ENCODE measurements around the gene CASQ1.

Gene CASQ1

DNA sequence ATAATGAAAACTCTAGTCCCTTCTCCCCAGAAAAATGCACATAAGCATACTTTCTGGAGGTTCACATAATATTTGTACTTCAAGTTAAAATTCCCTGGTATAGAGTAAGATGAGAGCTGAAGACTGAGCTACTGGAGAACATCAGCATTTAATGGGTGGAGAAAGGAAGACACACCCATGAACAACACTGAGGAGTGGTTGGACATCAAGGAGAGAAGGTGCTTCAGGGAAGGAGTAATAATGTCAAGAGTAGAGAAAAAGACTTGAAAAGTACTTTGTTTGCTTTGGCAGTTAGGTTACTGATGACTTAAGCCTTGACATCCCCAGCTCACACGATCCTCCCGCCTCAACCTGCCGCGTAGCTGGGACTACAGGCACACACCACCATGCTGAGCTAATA lies 36.7 kb downstream of the CASQ1 start:
- no peak for FAIRE-seq

- no peak for FAIRE-seq
Measured at GRCh38 chr1:160227561-160227960, 37.2 kb downstream of the CASQ1 start.

DNA sequence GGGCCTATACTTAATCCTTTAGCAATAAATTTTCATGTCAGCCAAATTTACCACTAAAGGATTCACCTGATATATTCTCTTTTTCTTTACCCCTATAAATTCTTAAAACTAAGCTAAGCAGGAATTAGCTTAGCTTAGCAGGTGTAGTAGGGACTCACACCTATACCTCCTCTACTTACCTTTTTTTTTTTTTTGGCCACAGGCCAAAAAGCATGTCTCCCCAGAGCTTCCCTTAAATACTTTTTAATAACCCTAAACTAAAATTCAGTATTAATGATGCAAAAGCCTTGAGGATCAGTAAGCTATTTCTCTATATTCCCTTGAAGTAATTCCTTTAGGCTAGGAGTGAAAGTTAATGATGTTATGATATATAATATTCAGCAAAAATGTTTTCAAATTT lies 38.1 kb downstream of the CASQ1 start:
- no peak for FAIRE-seq

- no peak for FAIRE-seq
Measured at GRCh38 chr1:160232911-160233310, 42.5 kb downstream of the CASQ1 start.

DNA sequence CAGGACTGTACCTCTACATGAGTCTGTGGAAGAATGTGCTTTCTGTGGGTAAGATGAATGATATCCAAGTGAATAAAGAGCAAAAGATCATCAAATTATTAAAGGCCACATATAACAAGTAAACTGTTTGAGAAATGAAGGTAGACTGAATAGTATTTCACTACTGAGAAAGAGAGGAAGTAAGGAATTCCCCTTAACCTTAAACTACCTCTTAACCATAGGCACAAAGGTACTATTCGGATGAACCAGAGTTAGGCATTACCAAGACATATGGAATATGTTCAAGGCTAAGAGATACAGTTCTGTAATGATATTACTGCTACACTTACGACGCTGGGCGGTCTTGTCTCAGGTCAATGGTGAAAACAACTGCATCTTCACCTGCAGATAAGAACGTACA lies 46.4 kb downstream of the CASQ1 start:
- FAIRE-seq, result no peak

DNA sequence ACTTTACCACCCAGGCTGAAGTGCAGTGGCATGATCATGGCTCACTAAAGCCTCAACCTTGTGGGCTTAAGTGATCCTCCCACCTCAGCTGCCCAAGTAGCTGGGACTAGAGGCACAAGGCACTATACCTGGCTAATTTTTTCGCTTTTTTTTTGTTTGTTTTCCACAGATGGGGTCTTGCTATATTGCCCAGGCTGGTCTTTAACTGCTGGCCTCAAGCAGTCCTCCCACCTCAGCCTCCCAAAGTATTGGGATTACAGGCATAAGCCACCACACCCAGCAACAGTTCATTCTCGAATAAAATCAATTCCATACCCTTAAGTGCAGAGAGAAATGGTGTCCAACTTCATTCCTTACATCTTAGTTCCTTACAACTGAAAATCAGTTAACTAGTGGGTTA lies 47.2 kb downstream of the CASQ1 start:
- FAIRE-seq, result no peak

DNA sequence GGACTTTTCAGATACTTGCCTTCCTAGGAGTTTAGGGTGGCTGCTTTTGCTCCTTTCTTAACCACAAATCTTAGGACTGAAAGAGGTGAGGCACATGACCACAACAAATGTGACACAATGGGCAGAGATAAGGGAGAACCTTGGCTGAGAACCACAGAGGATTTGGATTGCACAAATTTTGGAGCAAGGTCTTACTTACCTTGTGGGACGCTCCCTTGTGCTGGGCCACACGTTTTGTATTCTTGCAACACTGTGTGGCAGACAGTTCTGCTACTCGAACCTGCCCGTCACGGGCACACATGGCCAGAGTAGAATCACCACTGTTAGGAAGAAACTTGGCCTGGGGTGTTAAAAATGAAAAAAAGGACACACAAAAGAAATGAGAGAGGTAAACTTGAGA lies 48.0 kb downstream of the CASQ1 start:
- no peak for FAIRE-seq

DNA sequence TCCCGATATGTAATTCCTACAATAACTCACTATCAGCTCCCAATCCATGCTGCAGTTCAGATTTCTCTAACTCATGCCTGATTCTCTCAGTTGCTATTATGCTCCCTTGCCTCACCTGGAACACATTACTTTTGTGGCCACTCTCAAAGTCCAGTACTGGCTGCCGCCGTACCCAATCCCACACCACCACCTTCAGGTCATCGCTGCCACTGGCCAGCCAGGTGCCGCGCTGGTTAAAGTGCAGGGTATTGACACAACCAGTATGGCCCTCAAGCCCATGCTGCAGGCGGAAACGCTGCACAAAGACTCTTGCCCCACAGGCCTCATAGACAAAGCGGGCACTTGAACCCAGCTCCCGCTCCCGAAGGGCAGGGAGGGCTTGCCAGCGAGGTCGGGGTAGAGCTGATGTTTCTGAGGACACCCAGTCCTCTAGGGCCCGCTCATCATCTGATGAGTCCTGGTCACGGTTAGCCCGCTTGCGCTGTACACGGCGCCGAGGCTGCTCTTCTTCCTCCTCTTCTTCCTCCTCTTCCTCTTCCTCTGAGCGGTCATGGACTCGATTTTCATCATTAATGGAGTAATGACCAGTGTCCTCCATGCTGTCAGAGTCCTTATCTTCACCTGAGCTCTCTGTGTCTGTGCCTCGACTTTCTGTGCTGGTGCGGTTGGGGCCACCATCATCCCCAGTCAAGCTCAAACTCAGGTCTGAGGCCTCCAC lies 49.4 kb downstream of the CASQ1 start:
- FAIRE-seq, result no peak

DNA sequence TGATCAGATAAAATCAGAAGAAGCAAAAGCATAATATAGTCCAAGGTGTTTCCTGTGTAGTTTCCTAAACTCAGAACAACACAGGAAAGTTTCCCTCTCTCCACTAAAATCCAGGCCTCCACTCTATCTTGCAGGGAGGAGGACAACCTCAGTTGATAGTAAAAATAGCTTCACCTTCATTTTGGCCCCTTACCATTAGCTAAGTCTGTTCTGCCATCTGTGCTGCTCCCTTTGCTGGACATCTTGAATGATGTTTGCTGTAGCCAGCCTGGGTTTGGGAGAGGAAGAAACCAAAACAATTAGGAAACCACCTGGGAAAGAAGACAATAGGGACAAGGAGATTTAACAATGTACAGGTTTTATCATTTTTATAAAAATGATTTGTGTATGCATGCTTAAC lies 53.4 kb downstream of the CASQ1 start:
- no peak for FAIRE-seq

- no peak for FAIRE-seq
Measured at GRCh38 chr1:160244209-160244608, 53.8 kb downstream of the CASQ1 start.

GRCh38 chr1:160245434-160245833 lies 55.1 kb downstream of the CASQ1 start:
- FAIRE-seq, result no peak

GRCh38 chr1:160247053-160247452 lies 56.7 kb downstream of the CASQ1 start:
- FAIRE-seq, result no peak

DNA sequence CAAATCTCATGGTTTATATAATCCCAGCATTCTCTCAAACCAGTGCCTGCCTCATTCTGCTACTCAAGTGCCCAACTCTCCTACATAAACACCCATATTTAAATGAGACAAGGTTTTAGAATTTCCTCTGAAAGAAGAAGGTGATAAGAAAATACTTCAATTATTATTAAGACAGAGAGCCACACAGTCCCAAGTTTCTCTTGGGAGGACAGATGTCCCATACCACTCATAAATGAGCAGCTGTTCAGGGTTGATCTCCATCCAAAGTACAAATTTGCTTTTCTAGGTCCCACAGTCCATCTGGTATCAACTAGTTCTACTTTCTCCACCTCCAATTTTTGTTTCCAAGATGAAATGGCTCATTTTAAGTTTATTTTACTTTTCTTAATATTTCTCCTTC lies 60.6 kb downstream of the CASQ1 start:
- FAIRE-seq, result no peak

All from colon (tissue), 2 donors.